Effector CD8-positive, alpha-beta T cell (primary cell): ENCODE measurements around the gene KAZN.

Source experiments
- DNase-seq: peaks from one replicate; lab custom pipeline; 2025; lab: John Stamatoyannopoulos, UW

Gene KAZN

GRCh38 chr1:14887044-14887566, 288.6 kb downstream of the KAZN start:
- DNase-seq, result no peak

GRCh38 chr1:14887764-14888350, 289.4 kb downstream of the KAZN start:
- DNase-seq, result no peak

GRCh38 chr1:14888374-14888773, 289.9 kb downstream of the KAZN start:
- DNase-seq, result no peak

GRCh38 chr1:14889825-14890440, 291.4 kb downstream of the KAZN start:
- no peak for DNase-seq

GRCh38 chr1:14891991-14892390, 293.5 kb downstream of the KAZN start:
- no peak for DNase-seq

GRCh38 chr1:14894811-14895560, 296.5 kb downstream of the KAZN start:
- DNase-seq, result no peak

GRCh38 chr1:14895727-14896126, 297.2 kb downstream of the KAZN start:
- DNase-seq, result no peak

GRCh38 chr1:14896381-14897079, 298.0 kb downstream of the KAZN start:
- DNase-seq, result no peak

- no peak for DNase-seq
These were observed 298.6 kb downstream of the KAZN start for GRCh38 chr1:14897080-14897449.

GRCh38 chr1:14897547-14897946, 299.1 kb downstream of the KAZN start:
- no peak for DNase-seq

GRCh38 chr1:14897997-14898645, 299.6 kb downstream of the KAZN start:
- DNase-seq, result no peak

- DNase-seq, result no peak
These were observed 301.2 kb downstream of the KAZN start for GRCh38 chr1:14899686-14900085.

- no peak for DNase-seq
These were observed 303.0 kb downstream of the KAZN start for GRCh38 chr1:14901371-14901954.

- DNase-seq, result no peak
These were observed 305.4 kb downstream of the KAZN start for GRCh38 chr1:14903922-14904321.

GRCh38 chr1:14906665-14907064, 308.2 kb downstream of the KAZN start:
- no peak for DNase-seq

GRCh38 chr1:14907416-14907815, 308.9 kb downstream of the KAZN start:
- DNase-seq, result no peak

GRCh38 chr1:14909273-14909672, 310.8 kb downstream of the KAZN start:
- no peak for DNase-seq

GRCh38 chr1:14909920-14910460, 311.5 kb downstream of the KAZN start:
- no peak for DNase-seq

GRCh38 chr1:14910984-14911721, 312.7 kb downstream of the KAZN start:
- DNase-seq, result no peak

- DNase-seq, result no peak
These were observed 314.5 kb downstream of the KAZN start for GRCh38 chr1:14912839-14913481.
